ENCODE measurements around the gene HOXC11.

The HOXC11 gene

DNA sequence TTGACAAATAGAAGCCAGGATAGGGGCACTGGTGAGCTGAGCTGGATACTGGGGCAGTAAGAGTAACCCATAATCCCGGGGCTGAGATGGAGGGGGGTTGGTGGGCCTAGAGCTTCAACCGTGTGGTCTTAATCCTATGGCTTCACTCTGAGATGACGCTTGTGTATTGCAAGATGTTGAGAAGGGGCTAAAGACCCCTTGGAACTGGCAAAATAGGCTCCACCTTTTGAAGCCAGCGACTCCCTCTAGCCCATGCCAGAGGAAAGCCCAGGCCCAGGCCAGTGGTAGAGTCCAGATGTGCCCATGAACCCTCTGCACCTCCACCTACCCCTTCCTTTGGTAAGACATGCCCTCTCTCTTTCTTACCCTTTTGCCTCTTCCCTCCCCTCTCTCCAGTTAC, 13.6 kb upstream of the HOXC11 start:
- DNase-seq: no peak

DNA sequence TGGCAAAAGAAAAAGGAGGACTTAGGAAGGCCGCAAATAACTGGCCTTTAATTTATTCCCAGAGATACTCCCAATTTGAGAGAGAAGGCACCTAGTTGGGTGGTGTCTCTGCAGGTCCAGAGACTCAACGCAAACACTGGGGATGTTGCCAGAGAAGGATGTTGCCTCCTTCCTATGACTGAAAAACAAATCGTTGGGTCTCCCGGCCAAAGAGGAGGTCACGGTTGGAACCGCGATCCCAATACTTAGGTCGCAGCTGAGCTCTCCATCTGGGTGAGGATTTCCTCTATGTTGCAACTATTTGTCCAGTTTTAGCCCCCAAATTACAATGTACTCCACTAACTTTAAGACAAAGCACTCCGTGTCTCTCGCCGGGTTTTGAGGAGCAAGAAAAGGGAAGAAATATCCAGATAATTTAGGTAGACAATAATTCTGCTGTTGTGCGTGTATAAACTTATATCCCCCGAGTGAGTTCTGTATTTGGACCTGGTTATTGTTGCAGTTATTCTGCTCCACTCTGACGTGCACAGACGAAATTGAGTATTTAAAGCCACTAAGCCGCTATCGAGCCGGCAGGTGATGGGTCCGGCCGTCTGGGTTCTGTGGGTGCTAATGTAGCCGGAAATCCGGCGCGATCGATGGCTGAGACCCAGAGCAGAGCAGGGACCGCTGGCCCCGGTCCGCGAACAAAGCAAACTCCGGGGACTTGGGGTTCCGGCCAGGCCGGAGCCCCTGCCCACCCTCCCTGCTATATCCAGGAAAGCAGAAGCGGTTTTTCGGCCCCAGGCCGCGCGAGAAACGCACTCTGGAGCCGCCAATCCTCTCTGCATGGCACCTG, 12.5 kb upstream of the HOXC11 start:
- no peak for DNase-seq

DNA sequence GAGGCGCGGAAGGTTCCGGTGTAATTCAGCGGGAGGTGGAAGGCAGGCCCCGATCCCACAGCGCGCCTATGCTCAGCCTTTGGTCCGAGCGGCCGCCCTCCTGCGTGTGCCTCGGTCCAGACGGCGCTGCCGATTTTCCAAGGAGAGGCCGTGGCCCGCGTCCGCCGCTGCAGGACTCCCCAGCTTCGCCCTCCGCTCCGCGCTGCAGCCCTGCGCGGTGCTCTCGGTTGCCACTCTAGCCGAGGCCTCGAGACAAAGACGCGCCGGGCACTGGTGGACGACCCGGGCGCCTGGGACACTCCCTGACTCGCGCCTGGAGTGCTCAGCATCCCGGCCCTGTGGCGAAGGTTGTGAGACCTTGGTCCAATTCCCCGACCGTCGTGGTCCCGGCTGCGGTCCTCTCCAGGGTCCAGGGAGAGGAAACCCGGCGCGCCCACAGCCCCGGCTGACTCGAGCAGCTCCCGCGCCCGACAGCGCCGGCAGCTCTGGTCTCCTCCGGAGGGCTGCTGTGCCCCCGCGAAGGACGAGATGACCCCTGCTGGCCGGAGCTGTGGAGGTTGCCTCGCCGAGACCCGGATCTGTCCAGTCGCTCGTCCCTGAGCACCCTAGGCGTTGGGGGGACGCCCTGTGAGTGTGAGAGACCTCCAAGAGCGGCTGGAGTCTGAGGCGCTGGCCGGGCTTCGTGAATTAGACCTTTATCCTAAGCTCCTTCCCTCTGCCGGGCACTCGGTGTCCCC, 11.7 kb upstream of the HOXC11 start:
- DNase-seq: no peak

DNA sequence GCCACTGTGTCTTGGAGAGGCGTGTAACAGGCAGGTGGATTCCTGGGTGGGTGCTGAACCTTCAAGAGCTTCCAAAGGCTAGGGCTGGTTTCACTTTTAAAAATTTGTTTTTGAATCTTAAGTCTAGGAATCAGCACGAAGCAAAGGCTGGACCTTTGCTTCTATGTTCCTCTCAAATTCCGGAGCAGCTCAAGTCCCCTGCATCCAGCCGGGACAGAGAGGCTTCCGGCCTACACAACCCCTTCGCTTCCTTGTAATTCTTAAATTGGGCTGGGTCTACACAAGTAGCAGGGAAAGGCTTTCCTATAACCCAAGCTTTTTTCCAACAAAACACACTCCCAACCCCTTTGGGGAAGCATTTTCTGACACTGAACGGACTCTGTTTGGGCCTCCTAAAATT, 9.9 kb upstream of the HOXC11 start:
- DNase-seq: no peak

DNA sequence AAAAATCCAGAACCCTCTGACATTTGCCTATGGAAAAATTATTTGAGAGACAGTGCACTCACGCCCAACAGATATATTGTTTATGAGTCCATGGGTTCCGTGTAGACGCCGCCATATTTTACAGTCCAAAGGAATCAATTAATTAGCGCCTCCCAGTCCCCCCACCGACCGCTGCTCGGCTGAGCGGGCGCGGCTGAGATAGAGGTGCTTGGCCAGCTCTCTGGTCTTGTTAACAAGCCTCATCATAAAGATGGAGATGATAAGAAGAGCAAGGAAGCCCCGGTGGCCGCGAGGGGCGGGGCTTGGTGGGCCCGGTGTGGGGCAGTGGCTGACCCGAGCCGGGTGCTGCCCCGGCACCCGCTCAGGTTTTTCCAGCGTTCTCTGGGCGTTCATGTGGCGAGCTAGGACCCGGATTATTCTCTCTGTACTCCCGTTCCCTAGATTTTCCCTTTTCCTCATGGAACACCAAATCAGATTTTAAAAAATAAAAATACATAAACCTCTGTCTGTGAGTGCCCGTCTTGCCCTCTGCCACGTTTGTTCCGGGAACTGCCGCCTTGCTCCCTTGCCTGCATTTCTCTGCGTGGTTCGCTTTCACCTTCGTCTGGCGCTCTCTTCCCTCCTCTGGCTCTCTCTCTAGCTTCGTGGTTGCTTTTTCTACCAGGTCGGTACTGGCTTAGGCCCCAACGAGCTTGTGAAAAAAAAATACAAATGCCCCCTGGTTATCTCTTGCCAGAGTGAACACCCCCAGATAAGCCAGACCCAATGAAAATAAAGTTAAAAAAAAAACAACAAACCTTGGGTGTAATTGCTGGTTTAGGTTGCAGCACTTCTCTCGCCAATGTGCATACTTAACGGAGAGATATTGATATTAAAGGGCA, 9.3 kb upstream of the HOXC11 start:
- DNase-seq: no peak

DNA sequence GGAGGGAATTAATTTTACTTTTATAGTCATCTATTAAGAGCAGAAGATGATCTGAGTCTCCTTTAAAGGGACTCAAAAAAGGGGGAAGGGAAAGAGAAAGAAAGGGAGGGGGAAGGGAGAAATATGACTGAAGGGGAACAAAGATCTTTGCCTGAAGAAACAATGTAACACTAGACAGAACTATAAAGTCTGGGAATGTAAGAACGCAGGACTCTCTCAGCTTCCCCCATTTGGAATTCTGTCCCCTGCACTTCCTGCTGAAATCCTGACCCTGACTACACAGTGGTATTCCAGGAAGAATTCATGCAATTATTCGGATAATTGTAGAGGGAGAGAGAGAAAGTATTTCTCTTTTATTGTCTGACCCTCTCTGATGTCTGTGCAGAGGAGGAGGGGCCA, 8.6 kb upstream of the HOXC11 start:
- DNase-seq: no peak

DNA sequence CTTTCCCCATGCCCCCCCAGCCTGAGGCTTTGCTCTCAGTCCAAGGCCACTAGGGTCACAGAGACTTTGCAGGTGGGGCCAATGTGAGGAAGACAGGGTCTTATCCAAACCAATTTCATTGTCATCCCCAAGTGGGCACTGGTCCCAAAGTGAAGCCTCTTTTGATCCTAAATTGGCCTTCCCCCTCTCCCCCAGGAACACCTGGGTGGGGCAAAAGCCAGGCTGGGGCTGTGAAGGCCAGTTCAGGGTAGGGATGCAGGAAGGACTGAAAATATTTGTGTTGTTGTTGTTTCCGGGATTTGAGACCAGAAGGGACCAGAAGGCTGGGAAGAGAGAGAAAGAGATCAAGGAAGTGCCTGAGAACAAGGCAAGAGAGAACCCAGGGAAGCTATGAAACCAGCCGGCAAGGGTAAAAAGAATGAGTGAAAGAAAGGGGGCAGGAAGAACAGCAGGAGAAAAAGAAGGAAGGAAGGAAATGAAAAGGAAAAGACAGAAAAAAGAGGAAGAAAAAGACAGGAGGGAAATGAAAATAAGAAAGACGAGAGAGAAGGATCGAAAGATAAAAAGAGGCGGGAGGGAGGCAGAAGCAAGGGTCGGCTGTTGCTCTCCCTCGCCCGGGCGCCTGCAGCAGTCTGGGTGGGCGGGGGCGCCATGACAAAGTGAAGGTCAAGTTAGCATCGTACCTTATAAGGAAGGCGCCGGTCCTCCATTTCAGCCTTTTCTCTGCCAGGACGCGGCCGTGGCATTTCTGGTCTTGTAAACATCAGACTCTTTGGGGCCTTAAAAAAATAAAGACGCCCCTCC, 7.4 kb upstream of the HOXC11 start:
- DNase-seq: no peak

DNA sequence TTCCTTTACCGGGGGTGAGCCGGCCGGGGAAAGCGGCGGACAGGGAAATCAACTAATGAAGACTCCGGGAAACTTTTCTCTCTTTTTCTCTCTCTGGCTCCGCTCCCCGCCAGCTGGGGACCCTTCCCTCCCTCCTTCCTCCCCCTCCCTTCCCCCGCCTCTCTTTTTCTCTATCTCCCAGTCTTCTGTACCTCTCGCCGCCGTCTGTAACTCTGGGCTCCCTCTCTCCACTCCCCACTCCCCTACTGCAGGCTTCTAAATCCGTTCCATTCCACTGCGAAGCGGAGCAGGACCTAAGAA, 6.9 kb upstream of the HOXC11 start:
- no peak for DNase-seq

DNA sequence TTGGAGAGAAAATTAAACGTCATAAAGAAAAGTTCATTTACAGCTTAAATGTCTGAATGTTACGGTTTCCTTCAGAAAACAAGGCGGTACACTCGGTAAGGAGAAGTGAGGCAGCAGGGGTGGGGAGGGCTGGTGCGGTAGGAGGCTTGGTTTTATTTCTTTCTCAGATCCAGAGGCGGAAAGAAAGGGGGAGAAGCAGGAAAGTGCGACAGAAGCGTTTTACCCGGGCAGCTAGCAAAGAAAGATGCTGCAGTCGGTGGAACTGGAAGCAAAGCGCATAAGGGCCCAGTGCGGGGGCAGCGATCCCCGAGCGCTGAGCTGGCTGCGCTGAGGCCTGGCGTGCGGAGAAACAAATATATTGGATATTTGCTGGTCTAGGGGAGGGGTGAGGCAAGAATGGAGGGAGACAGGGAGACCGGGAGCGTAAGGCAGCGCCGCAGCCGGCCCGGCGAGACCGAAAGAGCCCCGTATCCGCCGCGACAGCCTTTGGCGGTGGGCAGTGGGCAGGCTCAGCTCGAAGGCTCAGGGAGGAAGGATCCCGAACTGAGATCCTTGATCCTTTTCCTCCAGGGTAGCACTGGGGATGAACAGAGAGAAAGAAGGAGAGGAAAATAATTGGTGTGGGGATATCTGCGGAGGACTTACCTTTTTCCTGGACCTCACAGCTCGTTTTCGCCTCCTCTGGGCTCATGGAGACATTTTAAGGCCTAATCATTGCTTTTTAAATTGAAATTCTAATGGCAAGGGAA, 6.4 kb upstream of the HOXC11 start:
- no peak for DNase-seq

DNA sequence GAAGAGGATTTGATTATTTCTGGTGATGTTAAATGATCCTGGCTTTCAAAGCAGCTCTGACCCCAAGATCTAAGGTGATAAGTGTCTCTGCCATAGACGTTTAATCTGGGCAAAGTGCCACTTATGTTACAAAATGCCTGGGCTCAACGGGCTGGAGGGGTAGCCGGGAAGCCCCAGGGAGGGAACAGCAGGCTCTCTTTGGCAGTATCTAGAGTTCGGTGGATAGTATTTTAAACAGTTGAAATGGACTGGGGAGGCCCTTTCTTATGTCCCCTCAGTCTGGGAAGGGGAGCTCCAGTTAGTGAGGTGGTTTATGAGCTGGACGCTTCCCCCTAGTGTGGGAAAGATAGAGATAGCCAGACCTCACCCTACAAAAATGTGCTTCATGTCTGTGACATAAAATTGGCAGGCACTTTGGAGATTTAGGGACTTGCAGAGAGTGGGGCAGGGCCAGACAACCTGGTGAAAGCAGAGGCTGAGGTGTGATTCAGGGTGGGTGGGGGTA, 5.5 kb upstream of the HOXC11 start:
- DNase-seq: no peak

DNA sequence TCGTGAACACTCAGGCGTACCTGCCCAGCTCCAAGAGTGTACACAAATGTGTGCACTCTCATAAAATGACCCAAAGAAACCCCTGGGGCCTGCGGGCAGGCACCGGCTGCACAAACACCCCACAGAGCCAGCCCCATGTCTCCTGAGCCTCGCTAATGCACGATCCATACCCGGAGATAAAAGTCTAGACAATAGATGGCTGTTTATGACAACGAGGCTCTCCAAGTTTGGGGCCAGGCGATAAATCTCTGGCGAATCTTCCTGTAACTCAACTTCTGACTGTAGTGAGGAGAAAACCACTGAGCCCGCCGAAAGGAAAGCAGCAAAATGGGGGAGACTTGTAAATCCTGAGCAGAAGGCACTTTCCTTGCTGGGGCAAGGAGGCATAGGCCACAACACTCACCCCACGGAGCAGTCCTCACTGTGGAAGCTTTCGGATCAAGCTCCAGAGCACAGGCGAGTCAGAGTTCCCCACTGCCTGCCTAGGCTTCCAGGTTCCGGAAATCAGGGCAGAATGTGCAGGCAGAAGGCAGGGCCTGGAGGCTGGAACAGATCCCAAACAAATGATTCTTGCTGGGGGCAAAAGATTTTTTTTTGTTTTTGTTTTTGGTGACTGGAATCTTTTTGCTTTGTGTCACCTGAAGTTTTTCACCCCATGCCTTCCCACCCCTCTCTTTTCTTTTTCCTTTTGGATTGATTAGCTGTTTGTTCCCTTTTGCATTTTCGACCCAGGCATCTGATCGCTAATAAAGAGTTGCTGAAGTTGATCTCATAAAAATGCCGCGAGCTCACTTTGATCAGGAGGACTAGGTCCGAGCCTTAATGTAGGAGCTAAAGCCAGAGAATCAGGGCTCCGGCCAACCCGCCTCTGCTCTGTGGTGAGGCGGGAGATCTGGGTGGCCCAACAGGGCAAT, 4.5 kb upstream of the HOXC11 start:
- no peak for DNase-seq

DNA sequence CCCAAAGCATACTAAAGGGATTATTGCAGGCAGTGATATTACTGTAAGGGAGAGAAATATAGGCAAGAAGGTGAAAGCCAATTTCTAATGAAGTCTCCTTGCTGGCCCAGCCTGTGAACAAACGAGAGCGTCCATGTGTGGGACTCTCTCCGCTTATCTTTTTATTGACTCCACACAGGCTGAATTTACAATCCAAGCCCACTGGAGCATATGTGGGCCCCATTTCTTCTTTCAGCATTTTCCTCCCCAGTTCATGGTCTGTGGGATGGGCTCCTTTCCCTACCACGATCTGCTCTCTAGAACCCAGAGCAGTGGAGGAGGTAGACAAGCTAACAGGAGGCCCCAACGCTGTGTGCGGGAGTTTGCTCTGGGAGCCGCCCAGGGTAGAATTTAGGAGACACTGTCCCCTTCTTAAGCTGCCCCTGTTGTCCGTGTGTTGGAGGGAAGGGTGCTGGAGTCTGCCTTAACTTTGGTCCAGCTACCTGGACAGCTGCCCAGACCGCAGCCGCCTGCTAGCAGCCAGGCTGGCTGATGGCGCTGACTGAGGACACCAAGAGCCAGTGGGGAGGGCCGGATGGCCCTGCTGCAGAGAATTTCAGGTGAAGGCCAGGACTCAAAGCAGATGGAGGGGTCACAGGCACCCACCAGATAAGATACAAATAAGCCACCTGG, 3.2 kb upstream of the HOXC11 start:
- no peak for DNase-seq

DNA sequence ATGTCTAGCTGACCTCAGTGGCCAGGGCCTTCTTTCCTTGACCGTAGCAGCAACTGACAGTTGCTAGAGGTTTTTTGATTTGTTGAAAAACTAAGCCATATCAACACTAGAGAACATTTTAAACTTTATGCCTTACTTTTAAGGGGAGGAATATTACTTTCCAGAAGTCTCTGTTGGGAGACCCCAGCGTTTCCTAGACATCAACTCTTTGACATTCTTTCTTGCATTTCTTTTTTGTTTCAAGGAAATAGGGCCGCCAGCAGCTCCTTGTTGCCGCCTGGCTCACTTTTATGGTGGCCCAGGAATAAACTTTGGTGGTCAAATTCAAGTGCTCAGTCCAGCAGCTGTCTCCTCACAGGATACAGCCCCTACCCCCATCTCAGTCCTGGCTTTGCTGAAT, 2.5 kb upstream of the HOXC11 start:
- no peak for DNase-seq

DNA sequence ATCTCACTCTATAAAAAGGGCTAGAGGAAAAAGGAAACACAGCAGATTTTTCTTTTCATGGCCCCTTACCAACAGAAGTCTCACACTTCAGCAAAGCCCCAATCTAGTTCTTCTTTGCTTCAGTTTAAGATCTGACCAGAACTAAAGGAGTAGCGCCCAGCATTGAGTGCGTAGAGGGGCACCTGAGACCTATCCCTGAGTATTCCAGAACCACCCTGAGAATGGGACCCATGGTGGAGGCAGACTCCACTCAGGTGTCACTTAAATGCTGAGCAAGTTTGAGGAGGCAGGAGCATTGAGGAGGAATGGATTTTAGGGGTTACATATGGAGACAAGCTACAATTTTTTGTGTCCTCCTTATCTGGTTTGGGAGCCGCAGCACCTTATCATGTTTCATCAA, 1.8 kb upstream of the HOXC11 start:
- no peak for DNase-seq

DNA sequence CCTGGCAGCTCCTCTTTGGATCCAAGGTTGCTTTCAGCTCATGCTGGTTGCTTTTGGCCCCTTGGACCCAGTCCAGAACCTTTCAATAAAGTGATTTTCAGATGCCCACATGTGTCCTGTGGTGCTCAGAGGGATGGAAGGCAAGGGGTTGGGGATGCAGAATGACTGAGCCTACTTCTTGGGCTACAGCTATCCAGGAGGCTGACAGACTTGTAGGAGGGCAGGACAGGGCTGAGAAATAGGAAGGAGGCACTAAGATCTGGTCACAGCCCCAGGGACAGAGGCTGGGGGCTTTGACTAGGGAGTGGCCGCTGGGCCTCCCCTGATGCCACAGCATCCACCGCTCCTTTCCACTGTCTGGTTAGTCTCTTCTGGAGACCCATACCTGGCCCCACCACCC, 1.2 kb upstream of the HOXC11 start:
- DNase-seq: no peak

DNA sequence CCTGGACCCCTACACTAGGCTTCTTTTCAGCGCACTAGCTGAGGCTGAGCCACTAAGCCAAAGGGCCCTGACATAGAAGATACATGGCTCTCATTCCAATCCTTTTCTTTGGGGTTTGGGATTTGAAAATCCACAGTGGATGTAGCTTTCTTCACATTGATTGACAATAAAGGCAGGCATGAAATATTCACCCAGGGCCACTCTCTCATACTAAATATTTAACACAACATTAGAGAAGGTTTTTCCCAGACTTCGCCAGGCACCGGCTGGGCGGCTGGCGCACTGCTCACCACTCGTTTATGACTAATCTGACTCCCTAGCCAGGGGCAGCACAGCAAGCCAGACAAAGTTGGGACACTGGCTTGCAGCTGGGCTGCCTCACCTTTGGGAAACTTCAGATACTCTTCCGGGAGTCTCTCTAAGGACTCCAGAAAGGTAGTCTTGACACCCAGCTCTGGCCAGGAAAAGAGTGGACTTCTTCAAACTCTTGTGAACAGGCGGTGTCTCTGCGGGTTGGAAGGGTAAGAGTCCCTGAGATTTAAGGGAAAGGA, 699 bp upstream of the HOXC11 start:
- DNase-seq: no peak

DNA sequence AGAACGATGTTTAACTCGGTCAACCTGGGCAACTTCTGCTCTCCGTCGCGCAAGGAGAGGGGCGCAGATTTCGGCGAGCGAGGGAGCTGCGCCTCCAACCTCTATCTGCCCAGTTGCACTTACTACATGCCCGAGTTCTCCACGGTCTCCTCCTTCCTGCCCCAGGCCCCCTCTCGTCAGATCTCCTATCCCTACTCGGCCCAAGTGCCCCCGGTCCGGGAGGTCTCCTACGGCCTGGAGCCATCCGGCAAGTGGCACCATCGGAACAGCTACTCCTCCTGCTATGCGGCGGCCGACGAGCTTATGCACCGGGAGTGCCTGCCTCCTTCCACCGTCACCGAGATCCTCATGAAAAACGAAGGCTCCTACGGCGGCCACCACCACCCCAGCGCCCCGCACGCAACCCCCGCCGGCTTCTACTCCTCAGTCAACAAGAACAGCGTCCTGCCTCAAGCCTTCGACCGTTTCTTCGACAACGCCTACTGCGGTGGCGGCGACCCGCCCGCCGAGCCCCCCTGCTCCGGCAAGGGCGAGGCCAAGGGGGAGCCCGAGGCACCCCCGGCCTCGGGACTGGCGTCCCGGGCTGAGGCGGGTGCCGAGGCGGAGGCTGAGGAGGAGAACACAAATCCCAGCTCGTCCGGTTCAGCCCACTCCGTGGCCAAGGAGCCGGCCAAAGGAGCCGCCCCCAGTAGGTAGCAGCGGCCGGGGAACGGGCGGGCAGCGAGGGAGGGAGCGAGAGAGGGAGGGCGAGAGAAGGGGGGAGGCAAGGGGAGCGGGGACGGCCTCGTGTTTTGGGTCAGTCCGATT, 513 bp downstream of the HOXC11 start:
- DNase-seq: no peak

DNA sequence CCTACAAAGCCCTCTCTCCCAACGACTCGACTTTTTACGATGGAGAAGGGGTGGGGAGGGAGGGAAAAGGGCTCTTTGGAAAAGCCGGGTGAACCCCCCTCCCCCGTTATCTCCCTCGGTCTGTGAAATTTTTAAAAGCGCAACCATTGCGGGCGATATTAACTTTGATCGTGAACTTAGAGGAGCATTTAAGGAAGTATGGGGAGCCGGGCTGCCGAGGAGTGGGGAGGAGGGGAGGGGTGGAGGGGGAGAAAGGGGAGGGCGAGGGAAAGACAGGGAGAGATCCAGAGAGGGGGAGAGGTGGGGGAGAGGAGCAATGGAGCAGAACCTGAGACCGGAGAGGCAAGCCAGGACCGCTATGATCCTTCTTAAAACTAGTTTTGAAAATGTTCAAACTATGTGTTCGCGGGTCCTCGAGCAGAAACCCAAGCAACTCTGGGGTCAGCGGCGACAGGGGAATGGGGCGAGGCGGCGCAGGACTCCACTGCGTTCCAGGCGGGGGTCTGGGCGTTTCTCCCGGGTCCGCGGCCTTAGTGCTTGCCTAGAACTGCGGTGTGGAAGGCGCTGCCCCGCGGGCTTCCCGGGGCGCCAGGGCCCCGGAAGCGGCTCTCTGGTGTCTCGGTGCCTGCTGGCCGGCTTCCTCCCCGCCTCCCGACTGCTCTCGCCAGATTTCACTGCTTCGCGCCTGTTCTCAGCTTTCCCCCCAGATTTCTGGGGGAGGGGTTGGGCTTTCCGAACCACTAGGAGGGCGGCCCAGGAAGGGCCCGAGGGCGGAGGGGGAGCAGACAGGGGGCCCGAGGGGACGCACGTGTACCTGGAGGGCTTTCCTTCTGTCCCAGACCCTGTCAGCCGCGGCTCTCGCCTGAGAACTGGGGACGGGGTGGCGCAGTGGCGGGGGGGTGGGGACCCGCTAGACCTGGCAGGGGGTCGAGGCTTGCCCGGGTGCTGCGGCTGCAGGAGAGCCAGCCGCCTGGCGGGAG, 1.4 kb downstream of the HOXC11 start, which contains the start of gene HOTAIR:
Gene HOTAIR (minus strand): TSS at position 871 of the 980 bp plus-strand sequence.
- DNase-seq: no peak

All from NCI-H1436 (cell line).